B cell (primary cell): ENCODE data around the gene ZNF282. TPM values are rescaled to one million over a fixed set of nuclear protein-coding genes. Genes with fewer than 3 reads are reported as not detected.
"Not testable (repeated sequence)": the region's sequence is repeated elsewhere in the genome, so short reads cannot be mapped to it uniquely, and the experiment has no call there.

Source experiments
- ATAC-seq: fragments of 200-7000 bp; cut with Tn5 transposase; one replicate; pipeline ENCODE4 v1.10.0; 2021; ENCODE audit warnings: low read depth, mild to moderate bottlenecking, moderate number of reproducible peaks, moderate library complexity
- CTCF ChIA-PET: fragments of 350-600 bp; sonication (Branson Sonifier 250); formaldehyde crosslinking; loops from one replicate; lab custom pipeline; 2021; ENCODE audit warnings: antibody characterized with exemption, inconsistent platforms; lab: Charles Lee
- POLR2A ChIA-PET: fragments of 350-600 bp; sonication (Branson Sonifier 250); formaldehyde crosslinking; loops from one replicate; lab custom pipeline; 2021; ENCODE audit warnings: antibody characterized with exemption; lab: Charles Lee
- DNase-seq: peaks from one replicate; pipeline ENCODE4 v3.0.0; 2013
- H2AFZ ChIP-seq: 2 replicates; pipeline ENCODE4 v1.6.1; 2012; ENCODE audit warnings: mild to moderate bottlenecking, low read depth, low read length; ENCODE audit not compliant: insufficient read depth, poor library complexity, severe bottlenecking
- H3K27ac ChIP-seq, 2 donors: 1 replicate in 1 of 2; 2 replicates in 1 of 2; pipeline ENCODE4 v1.5.1; 2012 to 2013; ENCODE audit warnings: low read length in 2 of 2, mild to moderate bottlenecking in 2 of 2, moderate library complexity in 1 of 2
- H3K27me3 ChIP-seq, 4 experiments: fragments of 200-600 bp in 1 of 4; sonication (generic) in 1 of 4; replicated peaks in 1 of 4; 1 replicate in 2 of 4; 2 replicates in 2 of 4; pipeline versions ENCODE4 v1.6.1 to v1.7.0; 2013 to 2016; ENCODE audit warnings: low read length in 3 of 4, mild to moderate bottlenecking in 2 of 4, mixed read lengths in 1 of 4, moderate library complexity in 1 of 4; ENCODE audit not compliant: insufficient read depth in 4 of 4, control insufficient read depth in 3 of 4; ENCODE audit errors: control extremely low read depth in 1 of 4
- H3K36me3 ChIP-seq, 2 experiments: replicated peaks in 1 of 2; 1 replicate in 1 of 2; 2 replicates in 1 of 2; pipeline versions ENCODE4 v1.6.1 to v1.7.1; 2013; ENCODE audit warnings: low read length in 1 of 2; ENCODE audit not compliant: insufficient read depth in 2 of 2, control insufficient read depth in 1 of 2; ENCODE audit errors: control extremely low read depth in 1 of 2, extremely low read depth in 1 of 2
- H3K4me1 ChIP-seq, 2 donors: fragments of 200-600 bp in 1 of 2; sonication (generic) in 1 of 2; 1 replicate in 1 of 2; 2 replicates in 1 of 2; pipeline versions ENCODE4 v1.5.1 to v1.6.1; 2013 to 2017; ENCODE audit warnings: low read length in 2 of 2; ENCODE audit not compliant: control insufficient read depth in 2 of 2, insufficient read depth in 2 of 2
- H3K4me2 ChIP-seq: replicated peaks from 2 replicates; pipeline ENCODE3; 2012; ENCODE audit warnings: mild to moderate bottlenecking, low read depth, low read length; ENCODE audit not compliant: poor library complexity, severe bottlenecking
- H3K4me3 ChIP-seq, 5 experiments: fragments of 200-600 bp in 1 of 5; sonication (generic) in 1 of 5; 1 replicate in 3 of 5; 2 replicates in 2 of 5; pipeline versions ENCODE4 v1.5.1 to v1.7.0; 2011 to 2016; ENCODE audit warnings: low read length in 4 of 5, mild to moderate bottlenecking in 4 of 5, low read depth in 2 of 5, control low read depth in 1 of 5, moderate library complexity in 1 of 5; ENCODE audit not compliant: insufficient read depth in 1 of 5; ENCODE audit errors: control extremely low read depth in 1 of 5, extremely low read depth in 1 of 5
- H3K79me2 ChIP-seq: fragments of 200-600 bp; sonication (generic); one replicate; pipeline ENCODE4 v1.6.0; 2016; ENCODE audit warnings: low read length; ENCODE audit not compliant: control insufficient read depth, insufficient read depth
- H3K9ac ChIP-seq: fragments of 200-600 bp; sonication (generic); 2 replicates; pipeline ENCODE4 v1.6.1; 2017; ENCODE audit warnings: mild to moderate bottlenecking, low read length, moderate library complexity
- H3K9me3 ChIP-seq, 3 donors: one replicate each; pipeline versions ENCODE4 v1.6.1 to v1.7.1; 2013; ENCODE audit warnings: low read length in 2 of 3; ENCODE audit not compliant: control insufficient read depth in 2 of 3, insufficient read depth in 1 of 3; ENCODE audit errors: control extremely low read depth in 1 of 3
- H4K20me1 ChIP-seq: 2 replicates; pipeline ENCODE4 v1.6.0; 2012; ENCODE audit warnings: mild to moderate bottlenecking, low read length; ENCODE audit not compliant: insufficient read depth, control insufficient read depth, poor library complexity, severe bottlenecking
- H3K27ac Mint-ChIP-seq: one replicate; pipeline ENCODE4 v1.8.0; 2021; ENCODE audit warnings: mixed read lengths
- H3K27me3 Mint-ChIP-seq: one replicate; pipeline ENCODE4 v1.8.0; 2021; ENCODE audit warnings: mixed read lengths
- H3K4me1 Mint-ChIP-seq: one replicate; pipeline ENCODE4 v1.8.0; 2021; ENCODE audit warnings: mixed read lengths
- H3K4me3 Mint-ChIP-seq: one replicate; pipeline ENCODE4 v1.8.0; 2021; ENCODE audit warnings: mixed read lengths
- H3K9me3 Mint-ChIP-seq: one replicate; pipeline ENCODE4 v1.8.0; 2022; ENCODE audit warnings: mixed read lengths; ENCODE audit not compliant: insufficient read depth
- EZH2 ChIP-seq: IDR thresholded peaks from 2 replicates; pipeline ENCODE4 v1.6.1; 2012; ENCODE audit warnings: borderline replicate concordance, low read depth, mild to moderate bottlenecking, moderate library complexity, low read length; ENCODE audit not compliant: insufficient read depth, poor library complexity, severe bottlenecking
- WGBS: methylation state at CpG from one replicate; pipeline ENCODE4 v1.1.5; 2013; ENCODE audit warnings: missing lambda C conversion rate; ENCODE audit not compliant: insufficient coverage; 5-methylcytosine and 5-hydroxymethylcytosine counted together
- intact Hi-C: fragments of 100-400 bp; cut with micrococcal nuclease; formaldehyde crosslinking; loops from one replicate; pipeline ENCODE4 v1.10.0; 2022
- polyA plus RNA-seq: library from polyadenylated mRNA; depleted of rRNA; stranded (reverse); fragments of >200 nt; gene quantifications from 2 replicates; pipeline ENCODE4 v1.2.3, GENCODE V29; 2012
- total RNA-seq, 2 donors: library from RNA; stranded (reverse); fragments of 120-200 nt in 1 of 2; gene quantifications; 1 replicate in 1 of 2; 2 replicates in 1 of 2; pipeline versions ENCODE4 v1.2.3 to v1.2.4, GENCODE V29; 2013 to 2022
- TF ChIP-seq, protein P1 (sequence below): fragments of 200-600 bp; IDR thresholded peaks from one replicate; pipeline ENCODE4 v1.8.0; 2022; ENCODE audit warnings: antibody characterized with exemption, mild to moderate bottlenecking

The ZNF282 gene
- total and polyA plus RNA-seq, 2 donors (not counting 1 experiment from before 2014, with no cell fraction given): 8.3 to 25.7 TPM

DNA sequence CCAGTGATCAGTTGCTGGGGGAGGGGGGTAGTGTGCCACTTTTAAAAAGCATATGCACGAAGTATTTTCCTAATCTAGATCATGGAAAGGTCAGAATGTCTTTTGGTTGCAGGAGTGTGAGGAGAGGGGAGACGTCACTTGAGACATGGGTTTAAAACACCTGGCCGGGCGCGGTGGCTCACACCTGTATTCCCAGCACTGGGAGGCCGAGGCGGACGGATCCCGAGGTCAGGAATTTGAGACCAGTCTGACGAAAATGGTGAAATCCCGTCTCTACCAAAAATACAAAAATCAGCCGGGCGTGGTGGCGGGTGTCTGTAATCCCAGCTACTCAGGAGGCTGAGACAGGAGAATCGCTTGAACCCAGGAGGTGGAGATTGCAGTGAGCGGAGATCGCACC is 31.0 kb downstream of the ZNF282 start:
- H3K9ac ChIP-seq, H3K79me2 ChIP-seq, H3K27ac ChIP-seq, H3K36me3 ChIP-seq, H3K4me3 ChIP-seq, H4K20me1 ChIP-seq, H3K4me3 Mint-ChIP-seq, CTCF ChIA-PET, H3K27me3 ChIP-seq, ATAC-seq, H3K4me2 ChIP-seq, H3K4me1 ChIP-seq, H2AFZ ChIP-seq, H3K27ac Mint-ChIP-seq, H3K27me3 Mint-ChIP-seq, H3K4me1 Mint-ChIP-seq, H3K9me3 Mint-ChIP-seq, DNase-seq, intact Hi-C loops: not testable (repeated sequence)
- peaks cover 0 to 14% (median 0%) of the 10 kb centered on the region in 3 donors for H3K9me3 ChIP-seq
- WGBS: 98% methylated on average over 12 of the region's 17 CpGs
- POLR2A ChIA-PET: interaction anchor here (0.6 kb wide), 1 partner anchor 37 kb away, joined by 6 read pairs; no protein-coding TSS in a partner anchor

DNA sequence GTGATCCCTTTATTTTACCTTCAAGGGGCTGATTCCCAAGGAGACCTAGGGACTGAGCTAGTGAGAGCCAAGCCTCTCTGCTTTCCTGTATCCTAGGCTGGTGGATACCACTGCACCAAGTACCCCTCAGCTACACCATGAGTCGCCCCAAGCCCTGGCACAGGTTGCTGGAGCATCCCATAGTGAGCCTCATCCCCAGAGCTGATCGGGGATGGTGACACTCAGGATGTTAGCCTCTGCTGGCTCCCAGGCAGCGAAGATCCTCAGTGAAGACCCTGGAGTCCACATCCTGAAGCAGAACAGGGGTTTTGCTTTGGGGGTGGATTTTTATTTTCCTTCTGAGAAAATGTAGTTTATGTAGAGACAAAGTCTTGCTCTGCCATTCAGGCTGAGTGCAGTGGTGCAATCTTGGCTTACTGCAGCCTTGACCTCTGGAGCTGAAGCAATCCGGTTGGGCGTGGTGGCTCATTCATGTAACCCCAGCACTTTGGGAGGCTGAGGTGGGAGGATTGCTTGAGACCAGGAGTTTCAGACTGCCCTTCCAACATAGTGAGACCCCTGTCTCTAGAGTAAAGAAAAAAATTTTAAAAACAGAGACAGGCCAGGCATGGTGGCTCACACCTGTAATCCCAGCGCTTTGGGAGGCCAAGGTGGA is 31.6 kb downstream of the ZNF282 start:
- peaks cover 0 to 14% (median 0%) of the 10 kb centered on the region in 3 donors for H3K9me3 ChIP-seq
- no peaks in the 10 kb centered on the region for H4K20me1 ChIP-seq
- no peak for TF ChIP-seq EZH2
- TF ChIP-seq, protein P1, sequence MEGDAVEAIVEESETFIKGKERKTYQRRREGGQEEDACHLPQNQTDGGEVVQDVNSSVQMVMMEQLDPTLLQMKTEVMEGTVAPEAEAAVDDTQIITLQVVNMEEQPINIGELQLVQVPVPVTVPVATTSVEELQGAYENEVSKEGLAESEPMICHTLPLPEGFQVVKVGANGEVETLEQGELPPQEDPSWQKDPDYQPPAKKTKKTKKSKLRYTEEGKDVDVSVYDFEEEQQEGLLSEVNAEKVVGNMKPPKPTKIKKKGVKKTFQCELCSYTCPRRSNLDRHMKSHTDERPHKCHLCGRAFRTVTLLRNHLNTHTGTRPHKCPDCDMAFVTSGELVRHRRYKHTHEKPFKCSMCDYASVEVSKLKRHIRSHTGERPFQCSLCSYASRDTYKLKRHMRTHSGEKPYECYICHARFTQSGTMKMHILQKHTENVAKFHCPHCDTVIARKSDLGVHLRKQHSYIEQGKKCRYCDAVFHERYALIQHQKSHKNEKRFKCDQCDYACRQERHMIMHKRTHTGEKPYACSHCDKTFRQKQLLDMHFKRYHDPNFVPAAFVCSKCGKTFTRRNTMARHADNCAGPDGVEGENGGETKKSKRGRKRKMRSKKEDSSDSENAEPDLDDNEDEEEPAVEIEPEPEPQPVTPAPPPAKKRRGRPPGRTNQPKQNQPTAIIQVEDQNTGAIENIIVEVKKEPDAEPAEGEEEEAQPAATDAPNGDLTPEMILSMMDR: no peak
- H3K9me3 Mint-ChIP-seq: no peaks in the 10 kb centered on the region
- H3K27me3 Mint-ChIP-seq: no peaks in the 10 kb centered on the region
- no peak overlapping the region for H3K9ac ChIP-seq
- H3K27ac Mint-ChIP-seq: no peak overlapping the region
- H3K79me2 ChIP-seq: no peaks in the 10 kb centered on the region
- H3K4me2 ChIP-seq: no peak overlapping the region
- H3K27ac ChIP-seq: no peak overlapping the region
- no peaks in the 10 kb centered on the region for H3K27me3 ChIP-seq
- no peaks in the 10 kb centered on the region for H3K4me1 ChIP-seq
- H3K36me3 ChIP-seq: peaks cover 0 to 4% of the 10 kb centered on the region in 2 experiments
- ATAC-seq: no peak
- H3K4me3 ChIP-seq: no peak overlapping the region
- H3K4me3 Mint-ChIP-seq: no peak overlapping the region
- H3K4me1 Mint-ChIP-seq: no peaks in the 10 kb centered on the region
- H2AFZ ChIP-seq: no peak overlapping the region
- POLR2A ChIA-PET: no interaction called here
- intact Hi-C loops: no loop called here
- 75% methylated on average over 4 of the region's 6 CpGs for WGBS
- CTCF ChIA-PET: no interaction called here
- no peak for DNase-seq
